ENCODE measurements around the gene ZMYND19.
"Not testable (repeated sequence)": the region's sequence is repeated elsewhere in the genome, so short reads cannot be mapped to it uniquely, and the experiment has no call there.

Gene ZMYND19

DNA sequence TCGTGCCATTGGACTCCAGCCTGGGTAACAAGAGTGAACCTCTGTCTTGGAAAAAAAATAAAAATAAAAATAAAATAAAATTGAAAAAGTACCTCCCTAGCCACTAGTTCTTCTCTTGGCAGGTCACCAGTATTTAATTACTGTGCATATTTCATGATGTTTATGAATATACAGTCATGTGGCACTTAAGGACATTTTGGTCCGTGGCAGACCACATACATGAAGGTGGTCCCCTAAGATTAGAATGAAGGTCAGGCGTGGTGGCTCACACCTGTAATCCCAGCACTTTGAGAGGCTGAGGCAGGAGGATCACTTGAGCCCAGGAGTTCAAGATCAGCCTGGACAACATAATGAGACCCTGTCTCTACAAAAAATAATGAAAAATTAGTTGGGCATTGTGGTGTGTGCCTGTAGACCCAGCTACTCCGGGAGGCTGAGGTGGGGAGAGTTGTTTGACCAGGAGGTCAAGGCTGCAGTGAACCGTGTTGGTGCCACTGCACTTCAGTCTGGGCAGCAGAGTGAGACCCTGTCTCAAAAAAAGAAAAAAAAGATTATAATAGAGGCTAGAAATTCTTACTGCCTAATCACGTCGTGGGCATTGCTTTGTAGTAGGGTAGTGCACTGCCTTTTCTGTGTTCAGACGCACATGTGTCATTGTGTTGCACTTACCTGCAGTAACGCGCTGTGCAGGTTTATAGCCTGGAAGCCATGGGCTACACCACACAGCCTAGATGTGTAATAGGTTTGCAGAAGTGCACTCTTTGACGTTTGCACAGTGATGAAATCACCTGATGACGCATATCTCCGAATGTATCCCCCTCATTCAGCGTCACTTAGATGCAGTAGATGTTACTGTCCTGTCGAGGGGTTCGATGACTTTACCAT lies 41.3 kb upstream of the ZMYND19 start:
- ChIA-PET POLR2A (ENCODE audit: low non-redundant PET) (no interaction called here), CTCF (interaction anchor here (0.6 to 1.1 kb wide), 2 partner anchors 16 to 56 kb away, joined by 3 to 7 read pairs; no protein-coding TSS in a partner anchor)

DNA sequence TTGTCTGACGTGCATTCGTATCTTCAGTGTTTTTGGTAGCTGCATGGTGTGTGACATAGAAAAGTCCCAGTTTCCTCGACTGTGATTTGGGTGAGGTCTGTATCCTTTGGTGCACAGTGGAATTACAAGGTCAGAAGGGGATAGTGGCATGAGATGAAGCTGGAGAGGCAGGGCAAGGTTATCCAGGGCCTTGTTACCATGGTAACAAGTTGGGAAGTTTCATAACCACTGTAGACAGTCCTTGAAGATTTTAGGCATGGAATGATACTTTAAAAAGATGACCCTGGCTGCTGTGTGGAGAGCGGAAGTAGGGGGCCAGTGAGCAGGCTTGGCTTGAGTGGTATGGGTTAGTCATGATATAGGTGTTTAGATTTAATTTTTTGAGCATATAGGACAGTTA lies 40.4 kb upstream of the ZMYND19 start:
- TF ChIP-seq, protein P1, sequence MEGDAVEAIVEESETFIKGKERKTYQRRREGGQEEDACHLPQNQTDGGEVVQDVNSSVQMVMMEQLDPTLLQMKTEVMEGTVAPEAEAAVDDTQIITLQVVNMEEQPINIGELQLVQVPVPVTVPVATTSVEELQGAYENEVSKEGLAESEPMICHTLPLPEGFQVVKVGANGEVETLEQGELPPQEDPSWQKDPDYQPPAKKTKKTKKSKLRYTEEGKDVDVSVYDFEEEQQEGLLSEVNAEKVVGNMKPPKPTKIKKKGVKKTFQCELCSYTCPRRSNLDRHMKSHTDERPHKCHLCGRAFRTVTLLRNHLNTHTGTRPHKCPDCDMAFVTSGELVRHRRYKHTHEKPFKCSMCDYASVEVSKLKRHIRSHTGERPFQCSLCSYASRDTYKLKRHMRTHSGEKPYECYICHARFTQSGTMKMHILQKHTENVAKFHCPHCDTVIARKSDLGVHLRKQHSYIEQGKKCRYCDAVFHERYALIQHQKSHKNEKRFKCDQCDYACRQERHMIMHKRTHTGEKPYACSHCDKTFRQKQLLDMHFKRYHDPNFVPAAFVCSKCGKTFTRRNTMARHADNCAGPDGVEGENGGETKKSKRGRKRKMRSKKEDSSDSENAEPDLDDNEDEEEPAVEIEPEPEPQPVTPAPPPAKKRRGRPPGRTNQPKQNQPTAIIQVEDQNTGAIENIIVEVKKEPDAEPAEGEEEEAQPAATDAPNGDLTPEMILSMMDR (conservative IDR thresholded peaks at IDR 0.05; ENCODE audit: low read depth) = no peak
- DNase-seq (ENCODE audit: low spot score) = no peak
- ChIA-PET POLR2A (ENCODE audit: low non-redundant PET) (no interaction called here), CTCF (no interaction called here)
- no peak overlapping the region for H3K27ac ChIP-seq

More for the DNA sequence above, 41.3 kb upstream of the ZMYND19 start:
- TF ChIP-seq, protein P1 (conservative IDR thresholded peaks at IDR 0.05; ENCODE audit: low read depth) = no peak
- DNase-seq (ENCODE audit: low spot score) = no peak
- H3K27ac ChIP-seq = peak overlapping the region; percentile 34

DNA sequence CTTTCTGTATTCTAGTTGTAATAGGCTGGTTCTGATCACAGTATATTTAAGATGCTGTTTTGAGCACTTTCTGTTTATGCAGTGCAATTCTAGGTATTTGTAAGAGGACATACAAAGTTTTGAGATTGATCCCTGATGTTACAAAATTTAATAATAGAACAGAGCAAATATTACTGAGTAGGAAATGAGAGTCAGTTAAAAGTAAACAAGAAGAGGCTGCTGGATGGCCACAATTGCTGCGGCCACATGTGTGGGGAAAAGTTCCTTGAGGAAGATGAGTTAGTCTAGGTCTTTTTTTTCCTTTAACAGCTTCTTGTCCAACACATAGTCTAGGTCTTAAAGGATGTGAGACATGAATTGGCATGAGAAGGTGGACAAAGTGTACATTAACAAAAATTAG lies 39.8 kb upstream of the ZMYND19 start:
- ChIA-PET CTCF (interaction anchor here (0.7 to 0.9 kb wide), 2 partner anchors 31 to 1678 kb away, joined by 3 to 4 read pairs; no protein-coding TSS in a partner anchor), POLR2A (ENCODE audit: low non-redundant PET) (no interaction called here)
- TF ChIP-seq, protein P1 (conservative IDR thresholded peaks at IDR 0.05; ENCODE audit: low read depth) = no peak
- no peak for DNase-seq (ENCODE audit: low spot score)
- no peak overlapping the region for H3K27ac ChIP-seq

DNA sequence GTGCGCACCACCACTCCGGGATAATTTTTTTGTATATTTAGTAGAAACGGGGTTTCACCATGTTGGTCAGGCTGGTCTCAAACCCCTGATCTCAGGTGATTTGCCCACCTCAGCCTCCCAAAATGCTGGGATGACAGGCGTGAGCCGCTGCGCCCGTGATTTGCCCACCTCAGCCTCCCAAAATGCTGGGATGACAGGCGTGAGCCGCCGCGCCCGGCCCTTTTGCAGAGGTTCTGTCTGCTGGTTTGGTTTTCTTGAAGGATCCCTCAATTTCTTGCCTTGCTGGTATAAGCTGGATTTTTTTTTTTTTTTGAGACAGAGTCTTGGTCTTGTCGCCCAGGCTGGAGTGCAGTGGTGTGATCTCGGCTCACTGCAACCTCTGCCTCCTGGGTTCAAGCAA lies 37.1 kb upstream of the ZMYND19 start:
- POLR2A ChIA-PET (ENCODE audit: low non-redundant PET); DNase-seq (ENCODE audit: low spot score): not testable (repeated sequence)
- H3K27ac ChIP-seq = peak overlapping the region; percentile 27; the same call in 1 of the 2 replicates
- CTCF ChIA-PET = interaction anchor here (0.5 kb wide), 1 partner anchor 10 kb away, joined by 4 read pairs; no protein-coding TSS in a partner anchor

DNA sequence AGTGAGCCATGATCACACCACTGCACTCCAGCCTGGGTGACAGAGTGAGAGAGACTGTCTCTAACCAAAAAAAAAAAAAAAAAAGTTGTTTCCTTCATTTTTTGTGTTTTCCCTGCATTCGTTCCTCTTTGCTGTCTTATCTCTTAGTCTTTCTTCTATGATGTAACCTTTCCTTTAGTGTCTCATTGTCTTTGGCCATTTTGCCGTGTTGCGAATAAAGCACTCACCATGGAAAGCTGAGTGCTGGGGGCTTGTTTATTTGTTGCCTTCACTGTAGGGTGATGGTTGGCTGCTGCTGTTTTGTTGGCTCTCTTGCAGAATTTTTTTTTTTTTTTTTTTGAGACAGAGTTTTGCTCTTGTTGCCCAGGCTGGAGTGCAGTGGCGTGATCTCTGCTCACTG lies 36.2 kb upstream of the ZMYND19 start:
- DNase-seq (ENCODE audit: low spot score) = no peak
- TF ChIP-seq, protein P1 (conservative IDR thresholded peaks at IDR 0.05; ENCODE audit: low read depth) = no peak
- CTCF ChIA-PET = interaction anchor here (0.6 kb wide), 2 partner anchors 31 to 1243 kb away, joined by 3 to 4 read pairs; no protein-coding TSS in a partner anchor
- POLR2A ChIA-PET (ENCODE audit: low non-redundant PET) = interaction anchor here (0.7 kb wide), 1 partner anchor 42 kb away, joined by 13 read pairs; no protein-coding TSS in a partner anchor
- no peak overlapping the region for H3K27ac ChIP-seq

DNA sequence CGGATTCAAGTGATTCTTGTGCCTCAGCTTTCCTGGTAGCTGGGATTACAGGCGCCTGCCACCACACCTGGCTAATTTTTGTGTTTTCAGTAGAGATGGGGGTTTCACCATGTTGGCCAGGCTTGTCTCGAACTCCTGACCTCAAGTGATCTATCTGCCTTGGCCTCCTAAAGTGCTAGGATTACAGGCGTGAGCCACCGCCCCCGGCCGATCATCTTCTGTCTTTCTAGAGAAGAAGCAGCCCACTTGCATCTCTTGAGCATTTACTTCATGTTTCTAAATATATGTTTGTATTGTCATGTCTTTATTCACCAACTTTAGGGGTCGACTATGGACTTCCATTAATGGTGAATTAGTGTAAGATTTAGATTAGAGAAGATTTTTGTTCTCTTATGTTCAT lies 31.9 kb upstream of the ZMYND19 start:
- DNase-seq (ENCODE audit: low spot score) = not testable (repeated sequence)
- peak overlapping the region; percentile 36 for H3K27ac ChIP-seq
- POLR2A ChIA-PET (ENCODE audit: low non-redundant PET) = interaction anchor here (0.7 kb wide), 1 partner anchor 80 kb away, joined by 6 read pairs; no protein-coding TSS in a partner anchor
- CTCF ChIA-PET = interaction anchor here (1.0 kb wide), 1 partner anchor 51 kb away, joined by 8 read pairs; no protein-coding TSS in a partner anchor

DNA sequence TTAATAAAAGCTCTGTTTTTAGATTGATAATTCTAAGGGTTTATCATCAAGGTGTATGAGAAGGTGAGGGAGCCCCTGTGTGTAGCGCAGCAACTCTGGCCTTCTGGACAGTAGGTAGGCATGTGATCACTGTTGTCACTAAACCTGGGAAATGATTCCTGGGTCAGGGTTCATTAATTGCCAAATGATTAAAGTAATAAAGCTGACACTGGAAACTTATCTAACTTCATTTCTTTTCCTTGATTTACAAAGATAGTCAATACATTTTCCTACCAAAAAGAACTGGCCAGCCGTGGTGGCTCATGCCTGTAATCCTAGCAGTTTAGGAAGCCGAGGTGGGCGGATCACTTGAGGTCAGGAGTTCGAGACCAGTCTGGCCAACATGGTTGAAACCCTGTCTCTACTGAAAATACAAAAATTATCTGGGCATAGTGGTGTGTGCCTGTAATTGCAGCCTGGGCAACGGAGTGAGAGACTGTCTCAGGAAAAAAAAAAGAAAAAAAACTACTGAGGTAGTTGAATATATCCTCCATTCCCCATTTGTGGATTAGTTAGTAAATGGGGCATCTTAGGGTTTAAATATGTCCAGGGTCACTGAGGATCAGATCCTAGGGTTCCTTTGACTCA lies 30.9 kb upstream of the ZMYND19 start:
- no peak overlapping the region for H3K27ac ChIP-seq
- ChIA-PET POLR2A (ENCODE audit: low non-redundant PET) (no interaction called here), CTCF (interaction anchor here (0.7 to 1.1 kb wide), 3 partner anchors 33 to 218 kb away, joined by 3 to 8 read pairs (median 3); no protein-coding TSS in a partner anchor)
- TF ChIP-seq, protein P1 (conservative IDR thresholded peaks at IDR 0.05; ENCODE audit: low read depth) = no peak; the same call in 1 of the 2 replicates
- DNase-seq (ENCODE audit: low spot score) = no peak
